SK-N-MC (cell line): ENCODE results near the gene SHISA3.

Experiments used
- EZH2 ChIP-seq: fragments of 200-600 bp; sonication (generic); IDR thresholded peaks from one replicate; pipeline ENCODE4 v1.6.1; 2017; ENCODE audit warnings: antibody characterized with exemption
- FOXP2 ChIP-seq: optimal IDR thresholded peaks from 2 replicates; pipeline ENCODE3; 2011; ENCODE audit warnings: mild to moderate bottlenecking, moderate library complexity; ENCODE audit not compliant: insufficient read depth; ENCODE audit errors: extremely low read length, control extremely low read depth
- POLR2AphosphoS5 ChIP-seq: IDR thresholded peaks from 2 replicates; pipeline ENCODE4 v1.6.1; 2012; ENCODE audit warnings: mild to moderate bottlenecking, low read depth, low read length, borderline replicate concordance

- TF ChIP-seq FOXP2 = no peak
- no peak for TF ChIP-seq POLR2AphosphoS5
- TF ChIP-seq EZH2 = no peak
These were observed 28.1 kb downstream of the SHISA3 start for GRCh38 chr4:42425146-42426065.
